ENCODE measurements around the gene EFNA2. TPM values are rescaled to one million over a fixed set of nuclear protein-coding genes. Genes with fewer than 3 reads are reported as not detected.
"Not testable (repeated sequence)": the region's sequence is repeated elsewhere in the genome, so short reads cannot be mapped to it uniquely, and the experiment has no call there.

The EFNA2 gene
- total RNA-seq, result not detected
- long read RNA-seq, result 0 reads

GRCh38 chr19:1285737-1286360, at the start of gene EFNA2:
Gene EFNA2 (plus strand): TSS chr19:1285873. CDS start chr19:1286169, 296 bp downstream.
- DNase-seq (no peak), ATAC-seq (ENCODE audit: poor library complexity) (no peak)
- intact Hi-C loops (cut with DNase I), result no loop called here

- intact Hi-C loops (cut with DNase I), result loop anchor here (10.0 kb wide), 1 partner anchor 212 kb away; the partner anchor contains the start of genes CNN2, RNU6-2 and TMEM259
- DNase-seq (no peak), ATAC-seq (ENCODE audit: poor library complexity) (no peak)
These were observed 49.1 kb upstream of the EFNA2 start for GRCh38 chr19:1236576-1236975.

GRCh38 chr19:1237027-1237659, 48.5 kb upstream of the EFNA2 start:
- ATAC-seq (ENCODE audit: poor library complexity) (no peak), DNase-seq (no peak)
- intact Hi-C loops (cut with DNase I), result loop anchor here (10.0 kb wide), 1 partner anchor 212 kb away; the partner anchor contains the start of genes CNN2, RNU6-2 and TMEM259

GRCh38 chr19:1237754-1238368, 47.8 kb upstream of the EFNA2 start, which contains the start of gene CBARP:
Gene CBARP (minus strand): TSS chr19:1238005. CDS start chr19:1236100, 1,905 bp downstream.
- DNase-seq (no peak), ATAC-seq (ENCODE audit: poor library complexity) (no peak)
- intact Hi-C loops (cut with DNase I), result loop anchor here (10.0 kb wide), 1 partner anchor 213 kb away; the partner anchor contains the start of genes CNN2, RNU6-2 and TMEM259

GRCh38 chr19:1238369-1239303, 47.0 kb upstream of the EFNA2 start:
- DNase-seq (no peak), ATAC-seq (ENCODE audit: poor library complexity) (no peak)
- intact Hi-C loops (cut with DNase I), result loop anchor here (10.0 kb wide), 1 partner anchor 214 kb away; the partner anchor contains the start of genes CNN2, RNU6-2 and TMEM259

GRCh38 chr19:1239420-1239795, 46.3 kb upstream of the EFNA2 start:
- ATAC-seq (ENCODE audit: poor library complexity), result no peak
- DNase-seq, result no peak
- intact Hi-C loops (cut with DNase I), result loop anchor here (10.0 kb wide), 1 partner anchor 215 kb away; the partner anchor contains the start of genes CNN2, RNU6-2 and TMEM259

GRCh38 chr19:1239796-1240737, 45.6 kb upstream of the EFNA2 start:
- intact Hi-C loops (cut with DNase I), result loop anchor here (10.0 kb wide), 1 partner anchor 215 kb away; the partner anchor contains the start of genes CNN2, RNU6-2 and TMEM259
- DNase-seq, result peak; percentile 93
- peak; percentile 55 for ATAC-seq (ENCODE audit: poor library complexity)

- DNase-seq, result no peak
- ATAC-seq (ENCODE audit: poor library complexity), result no peak
- intact Hi-C loops (cut with DNase I), result no loop called here
These were observed 44.7 kb upstream of the EFNA2 start for GRCh38 chr19:1240925-1241324.

- intact Hi-C loops (cut with DNase I), result no loop called here
- ATAC-seq (ENCODE audit: poor library complexity), result peak; percentile 62
- peak; percentile 98 for DNase-seq
These were observed 44.1 kb upstream of the EFNA2 start, which contains the start of gene ATP5F1D for GRCh38 chr19:1241417-1242095. Gene ATP5F1D (plus strand): TSS chr19:1241751. CDS start chr19:1241851, 100 bp downstream.

GRCh38 chr19:1243768-1244692, 41.6 kb upstream of the EFNA2 start:
- DNase-seq (peak; percentile 92), ATAC-seq (ENCODE audit: poor library complexity) (peak; percentile 49)
- intact Hi-C loops (cut with DNase I), result loop anchor here (2.0 kb wide), 1 partner anchor 25 kb away; the partner anchor contains the start of gene CIRBP

- ATAC-seq (ENCODE audit: poor library complexity), result peak; percentile 36
- intact Hi-C loops (cut with DNase I), result loop anchor here (2.0 kb wide), 1 partner anchor 24 kb away; the partner anchor contains the start of gene CIRBP
- peak; percentile 91 for DNase-seq
These were observed 40.8 kb upstream of the EFNA2 start for GRCh38 chr19:1244693-1245451.

- DNase-seq, result peak; percentile 90
- peak; percentile 24 for ATAC-seq (ENCODE audit: poor library complexity)
- intact Hi-C loops (cut with DNase I), result loop anchor here (2.0 kb wide), 1 partner anchor 23 kb away; the partner anchor contains the start of gene CIRBP
These were observed 40.0 kb upstream of the EFNA2 start for GRCh38 chr19:1245494-1246264.

- peak; percentile 63 for DNase-seq
- intact Hi-C loops (cut with DNase I); ATAC-seq (ENCODE audit: poor library complexity): not testable (repeated sequence)
These were observed 39.2 kb upstream of the EFNA2 start for GRCh38 chr19:1246265-1247087.
